Uterus (tissue), 4 donors: ENCODE results near the gene MITF. TPM values are rescaled to one million over a fixed set of nuclear protein-coding genes. Genes with fewer than 3 reads are reported as not detected.

ENCODE experiments used
- DNase-seq, 2 donors: peaks; one replicate each; pipeline ENCODE4 v3.0.0-alpha.2; 2019 to 2020
- H3K27ac ChIP-seq, 2 donors: fragments of 200-600 bp; sonication (generic); 1 replicate in 1 of 2; 2 replicates in 1 of 2; pipeline ENCODE4 v1.5.1; 2016 to 2018
- H3K27me3 ChIP-seq, 2 donors: fragments of 200-600 bp; sonication (generic); one replicate each; pipeline ENCODE4 v1.5.1; 2018 to 2019; ENCODE audit warnings: control low read depth in 1 of 2
- H3K36me3 ChIP-seq, 2 donors: fragments of 200-600 bp; sonication (generic); one replicate each; pipeline ENCODE4 v1.5.1; 2019; ENCODE audit warnings: control low read depth in 1 of 2
- H3K4me1 ChIP-seq, 2 donors: fragments of 200-600 bp; sonication (generic); one replicate each; pipeline ENCODE4 v1.5.1; 2018 to 2019; ENCODE audit warnings: control low read depth in 1 of 2
- H3K4me3 ChIP-seq, 2 donors: fragments of 200-600 bp; sonication (generic); 1 replicate in 1 of 2; 2 replicates in 1 of 2; pipeline ENCODE4 v1.5.1; 2018 to 2019; ENCODE audit warnings: mild to moderate bottlenecking in 1 of 2
- H3K9me3 ChIP-seq, 2 donors: fragments of 200-600 bp; sonication (generic); one replicate each; pipeline ENCODE4 v1.5.1; 2019; ENCODE audit warnings: control low read depth in 1 of 2
- CTCF ChIP-seq, 4 experiments: fragments of 200-600 bp in 2 of 4; fragments of 450-650 bp in 2 of 4; sonication (generic) in 2 of 4; IDR thresholded peaks; one replicate each; pipeline ENCODE4 v1.5.1; 2016 to 2019; ENCODE audit warnings: antibody characterized with exemption in 4 of 4, mild to moderate bottlenecking in 2 of 4, moderate library complexity in 1 of 4
- POLR2A ChIP-seq, 2 donors: fragments of 450-650 bp; IDR thresholded peaks; one replicate each; pipeline ENCODE4 v1.6.1; 2016; ENCODE audit warnings: antibody characterized with exemption in 2 of 2, mild to moderate bottlenecking in 1 of 2, moderate library complexity in 1 of 2
- intact Hi-C: fragments of 100-400 bp; cut with DNase I; formaldehyde crosslinking; loops from one replicate; pipeline ENCODE4 v1.15.1; 2023; ENCODE audit warnings: low total_unique reads
- total RNA-seq, 4 donors: library from RNA; depleted of rRNA in 3 of 4; stranded (reverse); fragments of >200 nt in 3 of 4; gene quantifications; one replicate each; pipeline versions ENCODE4 v1.1.0 to v1.2.4, GENCODE V29; 2014 to 2023
- donor health status: DM: yes; HTN: yes; CAD: no.

Gene MITF
- total RNA-seq, 4 donors from 2014 or later: 18.2 to 66.0 (median 52.6) TPM

DNA sequence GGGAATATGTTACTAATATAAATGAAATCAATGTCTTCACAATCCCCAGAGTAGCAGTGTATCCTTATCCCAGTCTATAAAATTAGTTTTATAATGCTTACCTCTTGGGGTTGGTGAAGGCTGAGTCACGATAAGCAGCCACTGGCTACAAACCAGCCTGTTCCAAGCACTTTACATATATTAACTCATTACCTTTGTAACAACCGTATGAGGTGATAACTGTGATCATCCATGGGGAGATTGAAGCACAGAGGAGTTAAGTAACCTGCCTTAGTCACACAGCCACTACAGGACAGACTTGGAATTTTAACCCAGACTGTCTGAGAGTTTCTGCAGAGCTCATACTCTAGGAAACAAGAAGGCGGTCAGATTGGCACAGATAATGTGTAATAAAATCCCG, 43.3 kb upstream of the MITF start:
- Histone ChIP-seq H3K4me3 (no peak overlapping the region), H3K36me3 (no peaks in the 10 kb centered on the region), H3K27ac (no peak overlapping the region), H3K4me1 (no peaks in the 10 kb centered on the region), H3K9me3 (no peaks in the 10 kb centered on the region), H3K27me3 (no peaks in the 10 kb centered on the region)
- intact Hi-C loops: no loop called here
- no peak for DNase-seq
- TF ChIP-seq POLR2A (IDR thresholded peaks at IDR 0.05): no peak
- no peak for TF ChIP-seq CTCF (IDR thresholded peaks at IDR 0.05)

GRCh38 chr3:69696367-69696766, 42.9 kb upstream of the MITF start:
- no peaks in the 10 kb centered on the region for H3K27me3 ChIP-seq
- TF ChIP-seq POLR2A (IDR thresholded peaks at IDR 0.05) (no peak), CTCF (IDR thresholded peaks at IDR 0.05) (no peak)
- no peaks in the 10 kb centered on the region for H3K4me1 ChIP-seq
- H3K9me3 ChIP-seq: no peaks in the 10 kb centered on the region
- intact Hi-C loops: no loop called here
- no peak for DNase-seq
- H3K27ac ChIP-seq: no peak overlapping the region
- H3K36me3 ChIP-seq: no peaks in the 10 kb centered on the region
- no peak overlapping the region for H3K4me3 ChIP-seq

- TF ChIP-seq CTCF (IDR thresholded peaks at IDR 0.05): no peak
- no peak for TF ChIP-seq POLR2A (IDR thresholded peaks at IDR 0.05)
- no peaks in the 10 kb centered on the region for H3K4me1 ChIP-seq
- H3K27ac ChIP-seq: no peak overlapping the region
- no peaks in the 10 kb centered on the region for H3K9me3 ChIP-seq
- no peaks in the 10 kb centered on the region for H3K36me3 ChIP-seq
- DNase-seq: no peak
- H3K27me3 ChIP-seq: no peaks in the 10 kb centered on the region
- H3K4me3 ChIP-seq: no peak overlapping the region
- intact Hi-C loops: no loop called here
These were observed 41.9 kb upstream of the MITF start for GRCh38 chr3:69697381-69697780.

GRCh38 chr3:69698728-69699127, 40.5 kb upstream of the MITF start:
- no peaks in the 10 kb centered on the region for H3K4me1 ChIP-seq
- TF ChIP-seq POLR2A (IDR thresholded peaks at IDR 0.05) (no peak), CTCF (IDR thresholded peaks at IDR 0.05) (no peak)
- H3K27ac ChIP-seq: no peak overlapping the region
- intact Hi-C loops: no loop called here
- no peaks in the 10 kb centered on the region for H3K27me3 ChIP-seq
- no peaks in the 10 kb centered on the region for H3K36me3 ChIP-seq
- no peaks in the 10 kb centered on the region for H3K9me3 ChIP-seq
- no peak overlapping the region for H3K4me3 ChIP-seq
- no peak for DNase-seq

DNA sequence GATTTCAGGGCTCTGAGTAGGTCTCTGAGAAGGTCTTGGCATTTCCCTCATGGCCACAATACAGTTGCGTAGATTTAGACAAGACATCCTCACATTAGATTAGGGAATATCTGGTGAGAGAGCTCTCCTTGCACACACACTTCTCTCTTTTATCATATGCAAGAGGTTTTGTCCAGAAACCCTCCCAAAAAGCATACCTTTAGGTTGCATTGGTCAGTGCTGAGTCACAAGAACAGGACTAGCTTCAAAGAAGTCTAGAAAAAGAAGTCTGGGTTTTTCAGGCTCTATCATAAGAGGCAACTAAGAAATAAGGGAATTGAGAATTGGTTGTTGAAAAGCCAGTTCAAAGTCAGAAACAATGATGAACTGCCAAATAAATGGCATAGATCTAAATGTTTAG, 40.1 kb upstream of the MITF start:
- no peak for DNase-seq
- intact Hi-C loops: no loop called here
- TF ChIP-seq POLR2A (IDR thresholded peaks at IDR 0.05) (no peak), CTCF (IDR thresholded peaks at IDR 0.05) (no peak)

More for the DNA sequence above, 40.1 kb upstream of the MITF start:
- Histone ChIP-seq H3K27me3 (no peaks in the 10 kb centered on the region), H3K4me3 (no peak overlapping the region), H3K4me1 (no peaks in the 10 kb centered on the region), H3K9me3 (no peaks in the 10 kb centered on the region), H3K27ac (no peak overlapping the region), H3K36me3 (no peaks in the 10 kb centered on the region)
